Lower leg skin (tissue), 4 donors: ENCODE results near the gene KLRK1. TPM values are rescaled to one million over a fixed set of nuclear protein-coding genes. Genes with fewer than 3 reads are reported as not detected.
"Not testable (repeated sequence)": the region's sequence is repeated elsewhere in the genome, so short reads cannot be mapped to it uniquely, and the experiment has no call there.

Source experiments
- DNase-seq, 2 donors: peaks; one replicate each; pipeline ENCODE4 v3.0.0-alpha.2; 2019; ENCODE audit warnings: low spot score in 2 of 2
- H3K4me3 ChIP-seq: fragments of 200-600 bp; sonication (generic); 2 replicates; pipeline ENCODE4 v1.5.1; 2017; ENCODE audit warnings: mild to moderate bottlenecking, low read depth; ENCODE audit not compliant: poor library complexity, severe bottlenecking
- CTCF ChIP-seq, 3 donors: fragments of 450-650 bp; IDR thresholded peaks; one replicate each; pipeline ENCODE4 v1.5.1; 2016; ENCODE audit warnings: antibody characterized with exemption in 3 of 3, mild to moderate bottlenecking in 3 of 3, moderate library complexity in 2 of 3
- POLR2A ChIP-seq, 2 donors: fragments of 450-650 bp; IDR thresholded peaks; one replicate each; pipeline ENCODE4 v1.6.1; 2016 to 2017; ENCODE audit warnings: antibody characterized with exemption in 2 of 2, mild to moderate bottlenecking in 1 of 2, moderate library complexity in 1 of 2
- WGBS, 2 donors: methylation state at CpG; one replicate each; pipeline ENCODE4 v1.1.5; 2018; 5-methylcytosine and 5-hydroxymethylcytosine counted together
- intact Hi-C: fragments of 100-400 bp; cut with DNase I; formaldehyde crosslinking; loops from one replicate; pipeline ENCODE4 v1.15.0; 2023; ENCODE audit warnings: low total_unique reads
- total RNA-seq, 4 donors: library from RNA; depleted of rRNA; stranded (reverse); fragments of >200 nt; gene quantifications; one replicate each; pipeline ENCODE4 v1.1.0, GENCODE V29; 2016

The KLRK1 gene
- total RNA-seq = under 1 TPM in 1 of 4 donors, not detected in 3; 0.46 TPM

GRCh38 chr12:10389904-10390303, at the start of gene KLRK1:
Gene KLRK1 (minus strand): TSS chr12:10390041. CDS start chr12:10388810, 1,231 bp downstream.
- no peak within 1 kb of the TSS for H3K4me3 ChIP-seq
- intact Hi-C loops = no loop called here
- TF ChIP-seq CTCF (IDR thresholded peaks at IDR 0.05) (no peak), POLR2A (IDR thresholded peaks at IDR 0.05) (no peak)
- WGBS, 2 donors = 83 to 89% methylated on average over 1 of the region's 1 CpG
- DNase-seq = no peak

DNA sequence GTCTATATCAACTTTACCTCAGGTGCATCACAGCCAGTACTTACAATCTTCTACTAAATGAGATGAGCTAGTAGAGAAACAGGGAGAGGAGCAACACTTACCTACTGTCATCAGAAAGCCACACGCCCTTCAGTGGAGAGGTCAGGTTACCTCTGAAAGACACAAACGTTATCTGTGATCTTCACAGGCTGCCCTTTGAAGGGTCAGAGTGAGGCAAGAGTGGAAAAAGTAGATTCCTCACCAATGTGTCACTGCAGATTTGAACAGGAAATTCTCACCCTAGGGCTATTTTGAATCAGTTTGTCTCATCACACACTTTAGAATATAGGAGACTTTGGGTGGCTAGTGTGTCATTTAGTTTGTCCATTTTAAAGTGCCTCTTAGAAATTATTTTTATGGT, 47.8 kb upstream of the KLRK1 start:
- H3K4me3 ChIP-seq, DNase-seq, intact Hi-C loops: not testable (repeated sequence)
- 40% methylated on average over 2 of the region's 2 CpGs; no CpG with 5 or more reads in 1 of the 2 donors for WGBS, 2 donors

DNA sequence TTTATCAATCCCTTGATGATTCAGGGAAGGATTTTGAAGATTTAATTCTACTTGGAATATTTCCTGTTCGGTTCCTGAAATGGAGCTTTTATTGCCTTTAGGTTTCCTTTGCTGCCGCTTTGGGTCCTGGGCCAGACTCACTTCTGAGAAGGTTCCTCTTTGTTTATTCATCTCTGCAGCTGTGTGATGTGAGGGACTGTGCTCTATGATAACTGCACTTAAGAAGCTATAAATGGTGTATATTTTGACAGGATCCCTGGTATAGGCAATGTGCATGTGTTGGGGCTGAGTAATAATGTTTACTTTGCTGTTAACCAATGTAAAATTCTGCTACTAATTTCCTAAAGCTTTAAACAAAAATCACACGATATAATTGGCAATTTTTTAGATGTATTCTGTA, 46.0 kb upstream of the KLRK1 start, which contains the start of gene KLRC2:
KLRC2 (minus strand) TSS at position 195 of the 400 bp plus-strand sequence; CDS start at position 171, 24 bp downstream.
- 50 to 56% methylated on average over 3 of the region's 3 CpGs for WGBS, 2 donors
- intact Hi-C loops, DNase-seq, H3K4me3 ChIP-seq: not testable (repeated sequence)

DNA sequence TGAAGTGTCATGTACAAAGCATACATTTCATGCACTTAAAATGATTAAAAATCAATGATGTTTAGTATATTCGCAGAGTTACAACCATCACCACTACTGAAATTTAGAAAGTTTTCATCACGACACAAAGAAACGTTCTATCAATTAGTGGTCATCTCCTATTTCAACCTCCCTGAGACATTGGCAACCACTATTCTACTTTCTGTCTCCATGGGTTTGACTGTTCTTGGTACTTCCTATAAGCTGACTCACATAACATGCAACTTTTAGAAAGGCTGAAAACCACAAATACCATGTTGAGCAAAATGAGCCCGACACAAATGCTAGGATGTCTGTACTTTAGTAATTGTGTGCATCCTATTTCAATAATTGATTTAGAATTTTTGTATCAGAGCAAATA, 40.8 kb upstream of the KLRK1 start:
- WGBS, 2 donors = 81 to 90% methylated on average over 4 of the region's 4 CpGs
- DNase-seq, H3K4me3 ChIP-seq, intact Hi-C loops: not testable (repeated sequence)

DNA sequence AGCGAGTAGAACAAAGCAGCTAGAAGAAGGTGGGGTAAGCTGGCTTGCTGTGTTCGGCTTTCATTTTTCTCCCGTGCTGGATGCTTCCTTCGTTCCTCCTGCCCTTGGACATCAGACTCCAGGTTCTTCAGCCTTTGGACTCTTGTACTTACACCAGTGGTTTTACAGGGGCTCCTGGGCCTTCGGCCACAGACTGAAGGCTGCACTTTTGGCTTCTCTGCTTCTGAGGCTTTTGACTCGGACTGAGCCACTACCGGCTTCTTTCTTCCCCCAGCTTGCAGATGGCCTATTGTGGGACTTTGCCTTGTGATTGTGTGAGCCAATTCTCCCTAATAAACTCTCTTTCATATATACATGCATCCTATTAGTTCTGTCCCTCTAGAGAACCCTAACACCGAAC, 36.1 kb upstream of the KLRK1 start:
- 95 to 97% methylated on average over 7 of the region's 8 CpGs for WGBS, 2 donors
- DNase-seq, intact Hi-C loops, H3K4me3 ChIP-seq: not testable (repeated sequence)

GRCh38 chr12:10424260-10424899, 34.5 kb upstream of the KLRK1 start:
- intact Hi-C loops, DNase-seq, H3K4me3 ChIP-seq: not testable (repeated sequence)
- 60 to 80% methylated on average over 1 of the region's 1 CpG for WGBS, 2 donors

GRCh38 chr12:10422159-10422558, 32.3 kb upstream of the KLRK1 start:
- DNase-seq, intact Hi-C loops, H3K4me3 ChIP-seq: not testable (repeated sequence)
- WGBS, 2 donors = 39 to 49% methylated on average over 2 of the region's 3 CpGs

DNA sequence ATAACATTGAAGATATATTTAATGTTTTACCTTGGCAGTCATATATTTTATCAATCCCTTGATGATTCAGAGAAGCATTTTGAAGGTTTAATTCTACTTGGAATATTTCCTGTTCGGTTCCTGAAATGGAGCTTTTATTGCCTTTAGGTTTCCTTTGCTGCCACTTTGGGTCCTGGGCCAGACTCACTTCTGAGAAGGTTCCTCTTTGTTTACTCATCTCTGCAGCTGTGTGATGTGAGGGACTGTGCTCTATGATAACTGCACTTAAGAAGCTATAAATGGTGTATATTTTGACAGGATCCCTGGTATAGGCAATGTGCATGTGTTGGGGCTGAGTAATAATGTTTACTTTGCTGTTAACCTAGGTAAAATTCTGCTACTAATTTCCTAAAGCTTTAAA, 30.5 kb upstream of the KLRK1 start, which contains the start of gene KLRC3:
KLRC3 (minus strand) TSS at position 262 of the 400 bp plus-strand sequence; CDS start at position 217, 45 bp downstream.
- intact Hi-C loops, H3K4me3 ChIP-seq, DNase-seq: not testable (repeated sequence)
- WGBS, 2 donors = 25 to 63% methylated on average over 1 of the region's 1 CpG

DNA sequence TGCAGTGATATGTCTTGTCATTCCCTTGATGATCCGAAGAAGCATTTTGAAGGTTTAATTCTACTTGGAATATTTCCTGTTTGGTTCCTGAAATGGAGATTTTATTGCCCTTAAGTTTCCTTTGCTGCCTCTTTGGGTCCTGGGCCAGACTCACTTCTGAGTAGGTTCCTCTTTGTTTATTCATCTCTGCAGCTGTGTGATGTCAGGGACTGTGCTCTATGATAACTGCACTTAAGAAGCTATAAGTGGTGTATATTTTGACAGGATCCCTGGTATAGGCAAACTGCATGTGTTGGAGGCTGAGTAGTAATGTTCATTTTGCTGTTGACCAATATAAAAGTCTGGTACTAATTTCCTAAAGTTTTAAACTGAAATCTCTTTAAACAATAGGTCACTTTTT, 19.6 kb upstream of the KLRK1 start, which contains the start of gene KLRC4:
KLRC4 (minus strand) TSS at position 366 of the 400 bp plus-strand sequence; CDS start at position 184, 182 bp downstream.
- intact Hi-C loops = no loop called here
- WGBS, 2 donors = 0 to 37% methylated on average over 1 of the region's 1 CpG
- no peak for TF ChIP-seq POLR2A (IDR thresholded peaks at IDR 0.05)
- TF ChIP-seq CTCF (IDR thresholded peaks at IDR 0.05) = no peak

More for the DNA sequence above, 19.6 kb upstream of the KLRK1 start, which contains the start of gene KLRC4:
- no peak for DNase-seq
- H3K4me3 ChIP-seq = no peak within 1 kb of the TSS
